K562 (cell line): ENCODE results near the gene GAB2. TPM values are rescaled to one million over a fixed set of nuclear protein-coding genes. Genes with fewer than 3 reads are reported as not detected.

ENCODE experiments used
- CBFB ChIP-seq: sonication (generic); formaldehyde crosslinking; IDR thresholded peaks from 2 replicates; pipeline ENCODE4 v1.4.0; 2020; ENCODE audit warnings: mild to moderate bottlenecking, missing genetic modification reagents
- CTBP1 ChIP-seq: fragments of 450-650 bp; IDR thresholded peaks from 2 replicates; pipeline ENCODE4 v1.6.1; 2016; ENCODE audit warnings: borderline replicate concordance
- CUX1 ChIP-seq: fragments of 200-800 bp; sonication (Bioruptor generic); IDR thresholded peaks from 2 replicates; pipeline ENCODE4 v1.6.1; 2016; ENCODE audit warnings: missing genetic modification characterization, missing compliant biosample characterization
- ELF1 ChIP-seq: fragments of 200-800 bp; sonication (Bioruptor generic); IDR thresholded peaks from 2 replicates; pipeline ENCODE4 v1.6.1; 2016; ENCODE audit warnings: missing genetic modification characterization, missing compliant biosample characterization
- HDAC8 ChIP-seq: fragments of 450-650 bp; IDR thresholded peaks from 2 replicates; pipeline ENCODE4 v1.6.1; 2016; ENCODE audit warnings: mild to moderate bottlenecking, missing genetic modification characterization, moderate library complexity, missing compliant biosample characterization
- L3MBTL2 ChIP-seq: fragments of 450-650 bp; IDR thresholded peaks from 2 replicates; pipeline ENCODE4 v1.6.1; 2016; ENCODE audit warnings: mild to moderate bottlenecking, moderate library complexity
- MYNN ChIP-seq, 2 experiments: sonication (generic); formaldehyde crosslinking in 1 of 2; IDR thresholded peaks; 2 replicates each; pipeline versions ENCODE4 v1.5.0 to v1.6.1; 2016 to 2020; ENCODE audit warnings: antibody characterized with exemption in 1 of 2, missing genetic modification reagents in 1 of 2
- NFXL1 ChIP-seq: fragments of 450-650 bp; formaldehyde crosslinking; IDR thresholded peaks from 2 replicates; pipeline ENCODE4 v1.4.0; 2021; ENCODE audit warnings: mild to moderate bottlenecking
- NFYB ChIP-seq: IDR thresholded peaks from 2 replicates; pipeline ENCODE4 v1.6.1; 2011; ENCODE audit warnings: mild to moderate bottlenecking, moderate library complexity; ENCODE audit not compliant: insufficient read length; ENCODE audit errors: extremely low read depth
- POLR2G ChIP-seq: fragments of 200-400 bp; formaldehyde crosslinking; IDR thresholded peaks from 2 replicates; pipeline ENCODE4 v1.6.1; 2017; ENCODE audit warnings: low read depth, mild to moderate bottlenecking, antibody characterized with exemption, low read length, moderate library complexity
- RCOR1 ChIP-seq, 2 experiments: IDR thresholded peaks; 2 replicates each; pipeline ENCODE4 v1.6.1; 2012; ENCODE audit warnings: low read depth in 2 of 2, low read length in 2 of 2, borderline replicate concordance in 1 of 2, improper control_type of control experiment in 1 of 2
- TCF7 ChIP-seq: sonication (generic); IDR thresholded peaks from 2 replicates; pipeline ENCODE4 v1.6.1; 2016; ENCODE audit warnings: antibody characterized with exemption, borderline replicate concordance
- THRB ChIP-seq: fragments of 450-650 bp; formaldehyde crosslinking; conservative IDR thresholded peaks from 2 replicates; pipeline ENCODE4 v1.4.0; 2022; ENCODE audit warnings: mild to moderate bottlenecking, missing genetic modification characterization
- TRIM28 ChIP-seq: fragments of 450-650 bp; IDR thresholded peaks from 2 replicates; pipeline ENCODE4 v1.6.1; 2017
- ZNF584 ChIP-seq: fragments of 200-800 bp; sonication (Bioruptor generic); IDR thresholded peaks from 2 replicates; pipeline ENCODE4 v1.6.1; 2016; ENCODE audit warnings: low read depth, mild to moderate bottlenecking, missing genetic modification characterization, missing compliant biosample characterization
- ZNF609 ChIP-seq: sonication (generic); formaldehyde crosslinking; IDR thresholded peaks from 2 replicates; pipeline ENCODE4 v1.8.1; 2023; ENCODE audit warnings: missing genetic modification reagents, mild to moderate bottlenecking, borderline replicate concordance
- polyA plus RNA-seq, 8 experiments: library from polyadenylated mRNA; depleted of rRNA in 4 of 8; stranded (reverse) in 5 of 8; unstranded in 3 of 8; fragments of >200 nt; fragmentation: Nextera tagmentation in 2 of 8; fragmentation: Illumina TruSeq in 1 of 8; extraction: Ambion mirVana in 2 of 8; extraction: Trizol in 1 of 8; gene quantifications; 2 replicates each; pipeline versions ENCODE4 v1.2.1 to v1.2.3, GENCODE V29; 2011 to 2014; ENCODE audit warnings: inconsistent platforms in 1 of 8, missing spikeins in 1 of 8
- total RNA-seq, 7 experiments: library from RNA; depleted of rRNA in 6 of 7; stranded (reverse); fragments of >200 nt in 6 of 7; fragmentation: Illumina TruSeq in 2 of 7; extraction: Trizol in 2 of 7; gene quantifications; 2 replicates each; pipeline versions ENCODE4 v1.2.1 to v1.2.3, GENCODE V29; 2011 to 2021; ENCODE audit warnings: low replicate concordance in 1 of 7

Gene GAB2
- total and polyA plus RNA-seq, 9 of the 15 experiments (the other 6 are each of a cell fraction or from before 2014, with no cell fraction given), result 2.3 to 35.2 (median 16.1) TPM

GRCh38 chr11:78364128-78364751 lies 53.4 kb downstream of the GAB2 start (continued):
- TF ChIP-seq THRB (CRISPR knock-in tag) (0 out of 2 replicates have a peak, but pooled peaks have one; percentile 31), POLR2G (no peak), CTBP1 (no peak), RCOR1 (IDR thresholded peaks at IDR 0.05; ENCODE audit: borderline replicate concordance in 1 of 2, low read depth in 2 of 2, low read length in 2 of 2) (no peak), CBFB (CRISPR knock-in tag) (no peak), HDAC8 (tag) (0 out of 2 replicates have a peak, but pooled peaks have one; percentile 27), ZNF609 (CRISPR knock-in tag) (no peak), L3MBTL2 (peak; percentile 50), CUX1 (no peak), NFXL1 (CRISPR knock-in tag) (peak; percentile 68; the same call in 1 of the 2 replicates), ELF1 (tag) (no peak), NFYB (no peak), TRIM28 (no peak), MYNN (IDR thresholded peaks at IDR 0.05) (no peak), MYNN (CRISPR knock-in tag; IDR thresholded peaks at IDR 0.05) (no peak), ZNF584 (CRISPR knock-in tag) (peak; percentile 59; the same call in 1 of the 2 replicates), TCF7 (no peak)
